H1 (cell line): ENCODE results near the gene CD248. TPM values are rescaled to one million over a fixed set of nuclear protein-coding genes. Genes with fewer than 3 reads are reported as not detected.

Experiments used
- KDM4A ChIP-seq: IDR thresholded peaks from one replicate; pipeline ENCODE4 v1.7.1; 2012; ENCODE audit warnings: low read depth, mild to moderate bottlenecking, moderate library complexity, low read length, inconsistent platforms; ENCODE audit not compliant: severe bottlenecking
- RAD21 ChIP-seq, 2 experiments: IDR thresholded peaks in 1 of 2; conservative IDR thresholded peaks in 1 of 2; 2 replicates each; pipeline ENCODE4 v1.6.1; 2011; ENCODE audit warnings: low read depth in 2 of 2, low read length in 2 of 2, improper control_type of control experiment in 1 of 2, inconsistent platforms in 1 of 2, mild to moderate bottlenecking in 1 of 2, moderate library complexity in 1 of 2
- polyA plus RNA-seq, 7 experiments: library from polyadenylated mRNA; depleted of rRNA in 3 of 7; stranded (reverse) in 5 of 7; unstranded in 2 of 7; fragments of >200 nt in 5 of 7; fragments of 200-250 nt in 2 of 7; gene quantifications; 1 replicate in 5 of 7; 2 replicates in 1 of 7; 4 replicates in 1 of 7; pipeline versions ENCODE4 v1.2.1 to v1.2.3, GENCODE V29; 2011 to 2013; ENCODE audit warnings: missing spikeins in 2 of 7, mixed read lengths in 2 of 7
- total RNA-seq: library from RNA; stranded (reverse); fragmentation: NEBNext Ultra II Directional; extraction: Animal tissue kit (Norgen Biotek cat#: 25700); gene quantifications from 2 replicates; pipeline ENCODE4 v1.2.1, GENCODE V29; 2021

CD248 gene
- total and polyA plus RNA-seq, 2 of the 8 experiments (the other 6 are each of a cell fraction or from before 2014, with no cell fraction given): 2.7 to 3.9 TPM

DNA sequence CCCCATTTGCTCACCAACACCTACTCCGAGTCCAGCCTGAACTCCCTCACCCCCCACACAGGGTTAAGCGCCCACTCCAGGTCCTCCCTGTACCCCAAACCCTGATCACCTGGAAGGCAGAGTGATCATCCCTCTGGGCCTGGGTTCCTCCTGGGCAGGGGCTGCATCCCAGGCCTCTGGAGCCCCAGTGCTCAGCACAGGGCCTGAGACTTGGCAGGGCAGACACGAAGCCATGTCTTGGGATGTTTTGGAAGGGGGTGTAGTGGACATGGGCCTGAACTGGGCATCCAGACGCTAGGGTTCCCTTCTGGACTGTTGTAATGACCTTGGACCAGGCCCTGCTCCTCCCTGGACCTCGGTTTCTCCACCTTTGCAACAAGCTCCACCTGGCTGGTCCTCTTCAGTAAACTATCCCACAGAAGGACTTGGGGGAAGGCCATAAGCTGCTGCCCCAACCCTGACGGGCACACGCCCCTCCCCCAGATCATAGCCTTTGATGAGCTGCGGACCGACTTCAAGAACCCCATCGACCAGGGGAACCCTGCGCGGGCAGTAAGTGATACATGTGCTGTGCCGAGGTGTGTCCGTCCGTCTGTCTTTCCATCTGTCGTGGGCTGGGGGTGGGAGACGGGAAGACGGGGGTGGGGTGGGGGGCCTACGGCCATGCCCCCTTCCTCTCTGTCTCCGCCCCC, 34.9 kb downstream of the CD248 start (continued):
- TF ChIP-seq RAD21 (IDR thresholded peaks at IDR 0.05 in 1 of 2, conservative IDR thresholded peaks at IDR 0.05 in 1 of 2; ENCODE audit: low read depth in 2 of 2, low read length in 2 of 2) (no peak), KDM4A (no peak)
